Neuronal stem cell (in vitro differentiated cells): ENCODE data around the gene POLR2C.

Experiments used
- DNase-seq: peaks from one replicate; pipeline ENCODE4 v3.0.0-alpha.2; 2013; ENCODE audit warnings: low spot score
- H2AFZ ChIP-seq: one replicate; pipeline ENCODE4 v1.6.1; 2013; ENCODE audit warnings: mild to moderate bottlenecking, low read length, inconsistent platforms
- H2AK5ac ChIP-seq: 2 replicates; pipeline ENCODE4 v1.6.1; 2013; ENCODE audit warnings: low read depth, mild to moderate bottlenecking, inconsistent platforms, low read length, moderate library complexity, mixed read lengths
- H2BK120ac ChIP-seq: 2 replicates; pipeline ENCODE4 v1.6.1; 2013; ENCODE audit warnings: low read depth, mild to moderate bottlenecking, inconsistent platforms, low read length, moderate library complexity, mixed read lengths
- H2BK12ac ChIP-seq: one replicate; pipeline ENCODE4 v1.6.1; 2013; ENCODE audit warnings: low read length, inconsistent platforms
- H2BK15ac ChIP-seq: 2 replicates; pipeline ENCODE4 v1.6.1; 2013; ENCODE audit warnings: mild to moderate bottlenecking, low read length, inconsistent platforms, mixed read lengths
- H2BK5ac ChIP-seq: one replicate; pipeline ENCODE4 v1.6.1; 2013; ENCODE audit warnings: inconsistent platforms, mild to moderate bottlenecking, low read length, moderate library complexity
- H3K14ac ChIP-seq: one replicate; pipeline ENCODE4 v1.6.1; 2013; ENCODE audit warnings: low read length, inconsistent platforms
- H3K18ac ChIP-seq: 2 replicates; pipeline ENCODE4 v1.6.1; 2013; ENCODE audit warnings: low read length, inconsistent platforms
- H3K23ac ChIP-seq: 2 replicates; pipeline ENCODE4 v1.6.1; 2013; ENCODE audit warnings: low read depth, mild to moderate bottlenecking, mixed read lengths, low read length, inconsistent platforms; ENCODE audit not compliant: poor library complexity
- H3K27ac ChIP-seq: replicated peaks from 3 replicates; pipeline ENCODE4 v1.5.1; 2013; ENCODE audit warnings: low read length, inconsistent platforms
- H3K27me3 ChIP-seq, 3 experiments: 2 replicates each; pipeline ENCODE4 v1.6.1; 2013; ENCODE audit warnings: low read length in 3 of 3, mild to moderate bottlenecking in 2 of 3, inconsistent platforms in 1 of 3, low read depth in 1 of 3, mixed read lengths in 1 of 3, moderate library complexity in 1 of 3; ENCODE audit not compliant: control insufficient read depth in 3 of 3, insufficient read depth in 3 of 3
- H3K36me3 ChIP-seq, 2 donors: replicated peaks in 1 of 2; 2 replicates each; pipeline ENCODE4 v1.6.1; 2013; ENCODE audit warnings: low read length in 2 of 2; ENCODE audit not compliant: control insufficient read depth in 2 of 2, insufficient read depth in 2 of 2
- H3K4ac ChIP-seq: 2 replicates; pipeline ENCODE4 v1.6.1; 2013; ENCODE audit warnings: inconsistent platforms, mild to moderate bottlenecking, low read length, moderate library complexity
- H3K4me1 ChIP-seq, 2 donors: 1 replicate in 1 of 2; 2 replicates in 1 of 2; pipeline ENCODE4 v1.6.1; 2013; ENCODE audit warnings: low read length in 2 of 2, low read depth in 1 of 2; ENCODE audit not compliant: control insufficient read depth in 2 of 2, insufficient read depth in 1 of 2
- H3K4me2 ChIP-seq: one replicate; pipeline ENCODE4 v1.6.1; 2013; ENCODE audit warnings: mild to moderate bottlenecking, low read length, inconsistent platforms; ENCODE audit not compliant: insufficient read depth, poor library complexity, severe bottlenecking
- H3K4me3 ChIP-seq, 2 donors: 2 replicates each; pipeline ENCODE4 v1.5.1; 2013; ENCODE audit warnings: low read length in 2 of 2, mild to moderate bottlenecking in 2 of 2, inconsistent platforms in 1 of 2, moderate library complexity in 1 of 2
- H3K79me1 ChIP-seq: one replicate; pipeline ENCODE4 v1.6.1; 2013; ENCODE audit warnings: low read depth, mild to moderate bottlenecking, inconsistent platforms, low read length, moderate library complexity
- H3K9ac ChIP-seq: one replicate; pipeline ENCODE4 v1.6.1; 2013; ENCODE audit warnings: mild to moderate bottlenecking, low read depth, low read length, inconsistent platforms; ENCODE audit not compliant: poor library complexity
- H3K9me3 ChIP-seq, 2 donors: replicated peaks in 1 of 2; 2 replicates each; pipeline versions ENCODE3 to v1.6.1; 2013; ENCODE audit warnings: low read length in 2 of 2, mild to moderate bottlenecking in 2 of 2, inconsistent platforms in 1 of 2, low read depth in 1 of 2, mixed read lengths in 1 of 2, moderate library complexity in 1 of 2; ENCODE audit not compliant: control insufficient read depth in 2 of 2, insufficient read depth in 1 of 2
- H4K8ac ChIP-seq: one replicate; pipeline ENCODE4 v1.6.1; 2013; ENCODE audit warnings: low read depth, mild to moderate bottlenecking, inconsistent platforms, low read length, moderate library complexity
- H4K91ac ChIP-seq: one replicate; pipeline ENCODE4 v1.6.1; 2013; ENCODE audit warnings: low read length, low read depth, mild to moderate bottlenecking, inconsistent platforms; ENCODE audit not compliant: poor library complexity
- WGBS, 2 donors: extraction: QIAGEN DNeasy Blood & Tissue Kit; methylation state at CpG; one replicate each; pipeline ENCODE4 v1.1.7; 2013; ENCODE audit warnings: missing lambda C conversion rate in 2 of 2, mixed read lengths in 1 of 2; ENCODE audit not compliant: insufficient read length in 2 of 2, insufficient replicate concordance in 1 of 2; ENCODE audit errors: extremely low coverage in 2 of 2; 5-methylcytosine and 5-hydroxymethylcytosine counted together

Gene POLR2C

GRCh38 chr16:57502048-57502775, 39.7 kb downstream of the POLR2C start:
- Histone ChIP-seq H3K36me3 (no peaks in the 10 kb centered on the region), H3K79me1 (no peaks in the 10 kb centered on the region), H3K27ac (no peak overlapping the region), H3K23ac (no peak overlapping the region), H3K4me3 (no peak overlapping the region), H2AFZ (peak overlapping the region; percentile 24), H2BK12ac (no peak overlapping the region), H3K4ac (no peak overlapping the region), H3K9ac (no peak overlapping the region), H2BK15ac (no peak overlapping the region), H3K18ac (no peak overlapping the region), H4K91ac (no peak overlapping the region), H3K9me3 (no peaks in the 10 kb centered on the region), H3K4me2 (no peak overlapping the region), H2BK120ac (no peak overlapping the region), H3K27me3 (peaks cover 0 to 45% (median 0%) of the 10 kb centered on the region in 3 experiments), H2BK5ac (no peak overlapping the region), H4K8ac (no peak overlapping the region), H3K14ac (no peak overlapping the region), H2AK5ac (no peak overlapping the region), H3K4me1 (peaks cover 0 to 5% of the 10 kb centered on the region in 2 donors)
- no CpG with 5 or more reads among the region's 12 CpGs for WGBS, 2 donors
- no peak for DNase-seq

- Histone ChIP-seq H2BK5ac (no peak overlapping the region), H3K36me3 (no peaks in the 10 kb centered on the region), H3K9me3 (no peaks in the 10 kb centered on the region), H3K4me1 (peaks cover 6 to 8% of the 10 kb centered on the region in 2 donors), H2BK120ac (no peak overlapping the region), H2BK15ac (no peak overlapping the region), H3K27ac (no peak overlapping the region), H3K14ac (no peak overlapping the region), H3K9ac (no peak overlapping the region), H3K27me3 (peaks cover 0 to 42% (median 0%) of the 10 kb centered on the region in 3 experiments), H2AK5ac (no peak overlapping the region), H3K18ac (peak overlapping the region; percentile 30), H3K23ac (no peak overlapping the region), H4K91ac (no peak overlapping the region), H4K8ac (no peak overlapping the region), H3K4ac (no peak overlapping the region), H3K4me3 (no peak overlapping the region), H2AFZ (no peak overlapping the region), H3K4me2 (no peak overlapping the region), H3K79me1 (no peaks in the 10 kb centered on the region), H2BK12ac (no peak overlapping the region)
- no peak for DNase-seq
- no CpG with 5 or more reads among the region's 15 CpGs for WGBS, 2 donors
These were observed 40.9 kb downstream of the POLR2C start for GRCh38 chr16:57503366-57503765.

- no CpG with 5 or more reads among the region's 6 CpGs for WGBS, 2 donors
- Histone ChIP-seq H2AFZ (no peak overlapping the region), H2BK120ac (no peak overlapping the region), H3K4me1 (peaks cover 7 to 10% of the 10 kb centered on the region in 2 donors), H3K27me3 (peaks cover 0 to 40% (median 0%) of the 10 kb centered on the region in 3 experiments), H3K9ac (no peak overlapping the region), H3K27ac (no peak overlapping the region), H3K4me2 (no peak overlapping the region), H3K4me3 (peak overlapping the region in 1 of 2 donors; percentile 5), H4K91ac (no peak overlapping the region), H3K36me3 (no peaks in the 10 kb centered on the region), H2BK12ac (no peak overlapping the region), H3K4ac (no peak overlapping the region), H3K18ac (no peak overlapping the region), H3K79me1 (no peaks in the 10 kb centered on the region), H3K23ac (no peak overlapping the region), H2AK5ac (peak overlapping the region; percentile 37), H3K14ac (no peak overlapping the region), H4K8ac (no peak overlapping the region), H2BK15ac (no peak overlapping the region), H3K9me3 (no peaks in the 10 kb centered on the region), H2BK5ac (no peak overlapping the region)
- DNase-seq = no peak
These were observed 41.5 kb downstream of the POLR2C start for GRCh38 chr16:57504001-57504400.

GRCh38 chr16:57504491-57504890, 42.0 kb downstream of the POLR2C start:
- Histone ChIP-seq H2BK12ac (no peak overlapping the region), H3K4me2 (no peak overlapping the region), H2AK5ac (no peak overlapping the region), H4K8ac (no peak overlapping the region), H2AFZ (no peak overlapping the region), H2BK15ac (no peak overlapping the region), H2BK5ac (no peak overlapping the region), H3K14ac (no peak overlapping the region), H3K36me3 (no peaks in the 10 kb centered on the region), H2BK120ac (no peak overlapping the region), H3K9ac (no peak overlapping the region), H3K23ac (no peak overlapping the region), H3K27me3 (peaks cover 0 to 40% (median 0%) of the 10 kb centered on the region in 3 experiments), H3K27ac (no peak overlapping the region), H4K91ac (no peak overlapping the region), H3K4ac (no peak overlapping the region), H3K4me3 (no peak overlapping the region), H3K18ac (no peak overlapping the region), H3K4me1 (peaks cover 4 to 10% of the 10 kb centered on the region in 2 donors), H3K79me1 (no peaks in the 10 kb centered on the region), H3K9me3 (no peaks in the 10 kb centered on the region)
- WGBS, 2 donors = no CpG with 5 or more reads among the region's 5 CpGs
- DNase-seq = no peak
